GDM1 (cell line): ENCODE results near the gene TRIM44.
"Not testable (repeated sequence)": the region's sequence is repeated elsewhere in the genome, so short reads cannot be mapped to it uniquely, and the experiment has no call there.

Source experiments
- DNase-seq: peaks from one replicate; lab custom pipeline; 2025; lab: John Stamatoyannopoulos, UW

TRIM44 gene

GRCh38 chr11:35633827-35634423 lies 28.6 kb upstream of the TRIM44 start:
- no peak for DNase-seq

GRCh38 chr11:35635933-35636332 lies 26.6 kb upstream of the TRIM44 start:
- no peak for DNase-seq

- no peak for DNase-seq
Observed at GRCh38 chr11:35639591-35640179, 22.9 kb upstream of the TRIM44 start.

GRCh38 chr11:35641171-35641897 lies 21.2 kb upstream of the TRIM44 start:
- no peak for DNase-seq

- no peak for DNase-seq
Observed at GRCh38 chr11:35641964-35642363, 20.6 kb upstream of the TRIM44 start.

GRCh38 chr11:35647421-35648093 lies 15.0 kb upstream of the TRIM44 start:
- DNase-seq = no peak

- no peak for DNase-seq
Observed at GRCh38 chr11:35650006-35650405, 12.6 kb upstream of the TRIM44 start.

GRCh38 chr11:35650467-35650866 lies 12.1 kb upstream of the TRIM44 start:
- no peak for DNase-seq

- no peak for DNase-seq
Observed at GRCh38 chr11:35651263-35651662, 11.3 kb upstream of the TRIM44 start.

GRCh38 chr11:35652786-35653185 lies 9.8 kb upstream of the TRIM44 start:
- DNase-seq = not testable (repeated sequence)

GRCh38 chr11:35654711-35655110 lies 7.9 kb upstream of the TRIM44 start:
- no peak for DNase-seq

GRCh38 chr11:35655254-35655653 lies 7.3 kb upstream of the TRIM44 start:
- DNase-seq = no peak

- no peak for DNase-seq
Observed at GRCh38 chr11:35655856-35656255, 6.7 kb upstream of the TRIM44 start.

GRCh38 chr11:35658020-35658948 lies 4.3 kb upstream of the TRIM44 start:
- DNase-seq = no peak

- DNase-seq = no peak
Observed at GRCh38 chr11:35661534-35661933, 1.0 kb upstream of the TRIM44 start.

- no peak for DNase-seq
Observed at GRCh38 chr11:35662061-35662648, 420 bp upstream of the TRIM44 start.

GRCh38 chr11:35663408-35663702 lies 780 bp downstream of the TRIM44 start:
- no peak for DNase-seq

- DNase-seq = no peak
Observed at GRCh38 chr11:35664977-35665441, 2.4 kb downstream of the TRIM44 start.

- no peak for DNase-seq
Observed at GRCh38 chr11:35667257-35667656, 4.7 kb downstream of the TRIM44 start.

GRCh38 chr11:35668350-35668749 lies 5.8 kb downstream of the TRIM44 start:
- DNase-seq = not testable (repeated sequence)

- no peak for DNase-seq
Observed at GRCh38 chr11:35671396-35672127, 9.0 kb downstream of the TRIM44 start.
